ENCODE measurements around the gene FTL.

GRCh38 chr19:48945817-48946216 is 19.3 kb upstream of the FTL start:
- TF ChIP-seq EZH2 (IDR thresholded peaks at IDR 0.05) (no peak), EZH2phosphoT487 (IDR thresholded peaks at IDR 0.05) (no peak), CTCF (IDR thresholded peaks at IDR 0.05) (no peak)

Data from neural progenitor cell (in vitro differentiated cells).